Activated T-cell treated with anti-CD3 and anti-CD28 coated beads for 24 hours (primary cell): Measurements from ENCODE around the gene FIBCD1.

Source experiments
- DNase-seq: peaks from one replicate; pipeline ENCODE4 v3.0.0-alpha.2; 2020; ENCODE audit warnings: low read depth

The FIBCD1 gene

GRCh38 chr9:130938652-130939404 is at the start of gene FIBCD1:
Gene FIBCD1, minus strand, starts transcription at chr9:130939247. Its CDS starts 640 bp downstream, at chr9:130938607.
- no peak for DNase-seq

GRCh38 chr9:130988400-130988747 is 49.3 kb upstream of the FIBCD1 start:
- DNase-seq: no peak

DNA sequence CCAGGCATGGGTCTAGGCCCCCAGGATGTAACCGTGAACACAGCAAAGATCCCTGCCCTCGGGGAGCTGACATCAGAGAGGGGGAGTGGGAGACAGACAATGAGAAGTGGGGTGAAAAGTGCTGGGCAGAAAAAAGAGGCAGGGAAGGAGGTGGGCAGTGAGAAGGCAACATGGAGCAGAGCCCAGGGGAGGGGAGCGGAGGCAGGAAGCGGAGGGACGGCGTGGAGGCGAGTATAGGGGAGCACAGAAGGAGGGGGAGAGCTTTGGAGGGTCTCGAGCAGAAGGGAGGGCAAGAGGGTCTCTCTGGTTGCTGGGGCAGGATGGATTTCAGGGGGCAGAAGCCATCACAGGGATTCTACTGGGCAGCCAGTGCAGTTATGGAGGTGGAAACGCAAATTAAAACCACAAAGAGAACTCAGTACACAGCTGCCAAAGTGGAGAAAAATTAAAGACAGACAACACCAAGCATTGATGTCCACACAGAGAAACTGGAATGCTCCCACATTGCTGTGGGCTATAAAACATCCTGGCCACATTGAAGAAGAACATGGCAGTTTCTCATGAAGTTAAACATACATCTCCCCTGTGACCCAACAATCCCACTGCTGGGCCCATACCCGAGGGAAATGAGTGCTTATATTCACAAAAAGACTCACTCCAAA is 48.8 kb upstream of the FIBCD1 start:
- no peak for DNase-seq

GRCh38 chr9:130987054-130987453 is 48.0 kb upstream of the FIBCD1 start:
- DNase-seq: no peak

- DNase-seq: no peak
These were observed 47.4 kb upstream of the FIBCD1 start for GRCh38 chr9:130986356-130986965.

DNA sequence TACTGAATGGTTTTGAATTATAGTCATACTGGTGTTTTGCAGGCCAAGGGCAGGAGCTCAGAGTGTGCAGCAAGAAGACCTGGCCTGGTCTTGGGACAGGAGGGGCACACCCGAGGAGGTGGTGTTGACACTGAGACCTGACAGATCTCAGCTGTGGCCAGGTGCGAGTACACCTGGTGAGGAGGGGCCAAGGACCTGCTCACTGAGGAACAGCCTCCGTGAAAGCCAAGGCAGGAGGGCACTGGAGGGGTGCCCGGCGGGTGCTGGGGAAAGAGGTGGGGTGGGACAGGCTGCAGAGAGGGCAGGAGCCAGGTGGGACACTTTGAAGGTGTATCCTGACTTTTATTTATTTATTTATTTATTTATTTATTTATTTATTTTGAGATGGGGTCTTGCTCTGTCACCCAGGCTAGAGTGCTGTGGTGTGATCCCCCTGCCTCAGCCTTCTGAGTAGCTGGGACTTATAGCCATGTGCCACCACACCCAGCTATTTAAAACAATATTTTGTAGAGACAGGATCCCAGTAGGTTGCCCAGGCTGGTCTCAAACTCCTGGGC is 46.6 kb upstream of the FIBCD1 start:
- no peak for DNase-seq

GRCh38 chr9:130985029-130985428 is 46.0 kb upstream of the FIBCD1 start:
- no peak for DNase-seq

- DNase-seq: no peak
These were observed 45.5 kb upstream of the FIBCD1 start for GRCh38 chr9:130984521-130984920.

- DNase-seq: no peak
These were observed 44.9 kb upstream of the FIBCD1 start for GRCh38 chr9:130983970-130984369.

GRCh38 chr9:130983359-130983670 is 44.3 kb upstream of the FIBCD1 start:
- DNase-seq: no peak

DNA sequence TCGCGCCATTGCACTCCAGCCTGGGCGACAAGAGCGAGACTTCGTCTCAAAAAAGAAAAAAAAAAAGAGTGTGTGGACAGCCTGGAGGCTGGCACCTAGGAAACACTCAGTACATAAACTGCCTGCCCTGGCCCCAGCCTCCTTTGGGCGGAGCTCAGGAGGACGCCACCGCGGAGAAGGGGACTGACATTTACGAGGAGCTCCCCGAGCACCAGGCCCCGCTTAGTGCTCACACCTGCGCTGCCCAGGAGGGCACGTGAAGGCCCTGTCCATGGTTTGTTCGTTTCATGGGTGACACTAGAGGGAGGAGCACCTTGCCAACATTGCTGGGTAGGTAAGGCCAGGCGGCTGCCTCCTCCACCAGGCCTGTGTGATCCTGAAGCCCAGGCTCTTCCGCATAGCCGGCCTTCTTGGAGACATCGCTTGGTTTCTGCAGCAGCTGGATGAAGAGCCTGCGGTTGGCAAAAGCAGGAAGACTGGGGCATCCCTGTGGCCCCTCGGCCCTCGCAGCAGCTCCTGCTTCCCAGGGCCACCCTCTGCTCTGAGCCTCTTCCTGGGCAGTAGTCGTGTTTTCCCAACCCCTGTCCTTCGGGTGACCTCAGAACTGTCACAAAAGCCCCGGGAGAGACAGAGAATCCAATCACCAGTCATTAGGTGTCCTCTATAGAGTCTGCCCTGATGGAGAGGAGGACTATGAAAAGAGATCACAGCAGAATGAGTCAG is 43.8 kb upstream of the FIBCD1 start:
- DNase-seq: no peak

GRCh38 chr9:130981756-130982137 is 42.7 kb upstream of the FIBCD1 start:
- DNase-seq: no peak

DNA sequence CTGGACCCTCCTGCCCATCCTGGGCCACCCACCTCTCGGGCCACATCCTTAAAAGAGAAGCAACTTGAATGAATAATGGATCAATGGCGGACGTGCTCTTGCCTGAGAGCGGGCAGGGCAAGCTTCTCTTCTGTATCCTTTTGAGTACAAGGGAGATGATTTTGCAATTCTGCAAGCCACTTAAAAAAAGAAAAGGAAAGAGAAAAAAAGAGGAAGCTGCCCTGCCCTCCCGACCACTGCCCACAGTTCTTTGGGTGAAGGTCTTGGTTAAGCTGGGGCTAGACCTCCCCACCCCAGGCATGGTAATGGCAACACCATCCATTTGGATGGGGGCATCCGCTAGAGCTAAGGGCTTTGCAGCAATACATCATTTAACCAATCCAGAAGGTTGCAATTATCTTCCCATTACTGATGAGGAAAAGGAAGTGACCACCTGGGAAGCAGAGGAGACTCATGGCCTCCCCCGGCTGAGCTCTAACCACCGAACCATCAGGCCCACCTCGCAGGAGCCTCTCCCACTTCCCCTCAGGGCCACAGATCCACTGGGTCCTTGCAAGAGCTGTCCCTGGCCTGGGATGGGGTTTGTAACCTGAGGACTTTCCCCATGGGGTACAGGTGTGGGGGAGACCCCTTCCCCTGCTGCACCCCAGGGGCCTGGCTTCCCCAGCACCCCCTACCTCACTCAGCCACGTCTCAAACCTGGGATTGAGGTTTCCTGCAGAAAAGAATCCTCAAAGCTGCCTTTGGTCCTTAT is 42.1 kb upstream of the FIBCD1 start:
- no peak for DNase-seq

DNA sequence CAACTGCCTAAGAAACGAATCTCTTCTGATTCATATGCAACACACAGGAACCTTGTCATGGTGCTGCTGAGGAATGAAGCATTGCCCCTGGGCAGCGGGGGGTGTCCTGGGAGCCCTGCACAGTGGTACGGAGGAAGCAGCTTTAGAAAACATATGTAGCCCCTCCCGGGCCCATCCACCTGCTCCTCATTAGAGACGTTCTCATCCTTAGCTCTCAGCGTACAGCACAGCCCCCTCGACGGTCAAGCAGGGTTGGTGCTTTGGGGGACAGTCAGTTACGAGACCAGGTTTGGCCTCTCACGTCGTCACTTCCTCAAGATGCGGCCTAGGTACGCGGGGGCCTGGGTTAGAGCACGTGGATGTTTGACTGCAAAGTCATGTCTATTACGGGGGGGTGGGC is 41.5 kb upstream of the FIBCD1 start:
- no peak for DNase-seq

DNA sequence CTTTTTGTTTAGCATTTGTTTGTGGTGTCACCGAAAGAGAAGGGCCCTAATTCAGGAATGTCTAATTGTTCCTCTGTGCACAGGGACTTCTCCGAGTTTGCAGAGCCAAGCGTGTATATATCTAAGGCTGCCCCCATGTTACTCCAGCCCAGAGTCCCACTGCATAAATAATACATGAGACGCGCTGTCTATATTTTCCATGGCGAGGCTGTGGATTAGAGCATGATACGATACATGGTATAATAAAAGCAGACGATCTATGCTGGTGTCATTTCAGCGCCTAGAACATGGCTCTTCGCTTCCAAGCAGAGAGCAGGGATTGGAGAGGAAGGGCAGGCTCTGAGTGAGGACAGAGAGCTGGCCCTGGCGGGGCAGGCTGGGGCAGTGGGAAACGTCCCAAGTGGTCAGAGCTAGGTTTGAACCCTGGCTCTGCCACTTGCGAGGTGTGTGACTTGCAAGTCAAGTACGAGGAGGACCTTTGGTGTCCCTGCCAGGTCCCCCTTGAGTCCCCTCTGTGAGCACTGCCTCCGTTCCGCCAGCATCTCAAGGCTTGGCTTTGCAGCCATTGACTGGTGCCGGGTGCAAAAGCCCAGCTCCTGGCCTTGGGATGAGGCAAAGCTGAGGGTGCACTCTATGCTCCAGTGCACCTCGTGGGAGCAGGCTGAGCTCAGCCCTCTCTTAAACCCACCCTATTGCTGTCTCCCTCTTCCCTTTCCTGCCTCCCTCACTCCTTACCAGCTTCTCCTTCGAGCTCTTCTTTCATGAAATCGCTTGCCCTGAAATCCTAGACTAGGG is 40.7 kb upstream of the FIBCD1 start:
- DNase-seq: no peak

DNA sequence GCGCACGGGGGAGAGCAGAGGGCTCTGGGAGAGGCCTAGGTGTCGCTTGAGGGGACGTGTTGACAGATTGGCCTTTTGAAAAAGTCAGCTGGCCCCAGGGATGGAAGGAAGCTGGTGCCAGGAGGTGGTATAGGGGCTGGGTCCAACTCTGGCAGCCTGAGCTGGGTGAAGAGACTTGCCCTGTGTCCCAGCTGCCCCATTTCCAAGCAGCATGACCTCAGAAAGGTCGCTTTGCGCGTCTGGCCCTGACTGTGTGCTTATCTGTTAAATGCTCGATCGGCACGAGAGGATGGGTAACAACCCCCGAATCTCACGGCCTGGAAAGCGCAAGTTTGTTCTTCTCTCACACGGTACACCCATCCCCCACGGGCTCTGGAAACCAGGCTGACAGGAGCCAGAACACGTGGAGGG is 38.8 kb upstream of the FIBCD1 start:
- no peak for DNase-seq

- no peak for DNase-seq
These were observed 37.1 kb upstream of the FIBCD1 start for GRCh38 chr9:130975932-130976841.

- no peak for DNase-seq
These were observed 36.1 kb upstream of the FIBCD1 start for GRCh38 chr9:130975156-130975555.

GRCh38 chr9:130974697-130975096 is 35.6 kb upstream of the FIBCD1 start:
- DNase-seq: no peak

DNA sequence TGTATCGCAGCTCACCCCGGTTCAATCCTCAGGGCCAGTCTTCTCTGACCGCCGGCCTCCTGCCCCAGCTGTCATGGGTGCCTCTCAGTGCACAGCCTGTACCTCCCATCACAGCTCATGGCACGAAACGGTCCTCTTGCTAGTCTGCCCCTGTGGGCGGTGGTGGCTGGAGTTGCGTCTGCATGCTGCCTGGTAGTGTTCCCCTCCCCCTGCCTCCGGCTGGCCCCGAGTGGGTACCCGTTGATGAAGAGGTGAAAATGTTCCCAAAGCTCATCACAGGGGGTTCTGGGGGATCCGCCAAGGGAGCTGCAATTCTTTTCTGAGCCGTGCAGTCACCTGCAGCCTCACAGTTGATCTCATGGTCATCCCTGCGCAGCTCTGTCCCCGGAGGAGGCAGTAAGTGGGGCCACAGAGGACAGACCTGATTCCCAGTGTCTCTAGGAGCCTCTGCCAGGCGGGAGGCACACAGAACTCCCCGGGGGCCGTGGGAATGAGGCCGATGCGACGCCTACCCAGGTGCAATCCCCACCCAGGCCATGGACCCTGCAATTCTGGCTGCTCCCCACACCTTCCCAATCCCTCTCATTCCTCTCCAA is 34.7 kb upstream of the FIBCD1 start:
- no peak for DNase-seq
